HG02885 (cell line): ENCODE results near the gene BARHL1.

ENCODE experiments used
- ATAC-seq: cut with Tn5 transposase; IDR thresholded peaks from one replicate; pipeline ENCODE4 v1.9.1; 2021; ENCODE audit warnings: mild to moderate bottlenecking; ENCODE audit not compliant: unreplicated experiment, poor library complexity

BARHL1 gene

GRCh38 chr9:132585954-132586829, 3.8 kb downstream of the BARHL1 start:
- no peak for ATAC-seq

- ATAC-seq, result no peak
Measured at GRCh38 chr9:132586830-132587591, 4.6 kb downstream of the BARHL1 start.

GRCh38 chr9:132587592-132587955, 5.2 kb downstream of the BARHL1 start:
- ATAC-seq, result no peak

- ATAC-seq, result no peak
Measured at GRCh38 chr9:132588098-132588497, 5.7 kb downstream of the BARHL1 start.

GRCh38 chr9:132588501-132589147, 6.2 kb downstream of the BARHL1 start:
- no peak for ATAC-seq

- no peak for ATAC-seq
Measured at GRCh38 chr9:132589148-132590036, 7.0 kb downstream of the BARHL1 start.

- no peak for ATAC-seq
Measured at GRCh38 chr9:132590037-132590317, 7.6 kb downstream of the BARHL1 start.

- ATAC-seq, result no peak
Measured at GRCh38 chr9:132590318-132591182, 8.1 kb downstream of the BARHL1 start.

- no peak for ATAC-seq
Measured at GRCh38 chr9:132591244-132591643, 8.8 kb downstream of the BARHL1 start.

GRCh38 chr9:132591751-132592314, 9.4 kb downstream of the BARHL1 start:
- no peak for ATAC-seq

GRCh38 chr9:132592451-132592850, 10.0 kb downstream of the BARHL1 start:
- no peak for ATAC-seq

GRCh38 chr9:132594412-132594811, 12.0 kb downstream of the BARHL1 start:
- no peak for ATAC-seq

GRCh38 chr9:132595319-132595718, 12.9 kb downstream of the BARHL1 start:
- ATAC-seq, result no peak

- no peak for ATAC-seq
Measured at GRCh38 chr9:132596200-132596599, 13.8 kb downstream of the BARHL1 start.

- no peak for ATAC-seq
Measured at GRCh38 chr9:132597073-132597775, 14.8 kb downstream of the BARHL1 start.

- ATAC-seq, result no peak
Measured at GRCh38 chr9:132600326-132600984, 18.0 kb downstream of the BARHL1 start.

- no peak for ATAC-seq
Measured at GRCh38 chr9:132602207-132602606, 19.8 kb downstream of the BARHL1 start.

GRCh38 chr9:132605387-132605786, 23.0 kb downstream of the BARHL1 start:
- ATAC-seq, result no peak
